H1 (cell line): ENCODE data around the gene FCRL2. TPM values are rescaled to one million over a fixed set of nuclear protein-coding genes. Genes with fewer than 3 reads are reported as not detected.

Source experiments
- BACH1 ChIP-seq: IDR thresholded peaks from 2 replicates; pipeline ENCODE4 v1.6.1; 2012; ENCODE audit warnings: low read length, improper control_type of control experiment
- EGR1 ChIP-seq: IDR thresholded peaks from 2 replicates; pipeline ENCODE4 v1.6.1; 2011; ENCODE audit warnings: low read depth, low read length, borderline replicate concordance
- JUND ChIP-seq: IDR thresholded peaks from 2 replicates; pipeline ENCODE4 v1.6.1; 2011; ENCODE audit warnings: mild to moderate bottlenecking, improper control_type of control experiment, low read length
- SIN3A ChIP-seq, 2 experiments: IDR thresholded peaks in 1 of 2; conservative IDR thresholded peaks in 1 of 2; 2 replicates each; pipeline ENCODE4 v1.6.1; 2011 to 2012; ENCODE audit warnings: low read length in 2 of 2, improper control_type of control experiment in 1 of 2, low read depth in 1 of 2, mild to moderate bottlenecking in 1 of 2
- polyA plus RNA-seq, 7 experiments: library from polyadenylated mRNA; depleted of rRNA in 3 of 7; stranded (reverse) in 5 of 7; unstranded in 2 of 7; fragments of >200 nt in 5 of 7; fragments of 200-250 nt in 2 of 7; gene quantifications; 1 replicate in 5 of 7; 2 replicates in 1 of 7; 4 replicates in 1 of 7; pipeline versions ENCODE4 v1.2.1 to v1.2.3, GENCODE V29; 2011 to 2013; ENCODE audit warnings: missing spikeins in 2 of 7, mixed read lengths in 2 of 7
- total RNA-seq: library from RNA; stranded (reverse); fragmentation: NEBNext Ultra II Directional; extraction: Animal tissue kit (Norgen Biotek cat#: 25700); gene quantifications from 2 replicates; pipeline ENCODE4 v1.2.1, GENCODE V29; 2021
- TF ChIP-seq, protein P1 (sequence below), 3 experiments: IDR thresholded peaks; 1 replicate in 2 of 3; 2 replicates in 1 of 3; pipeline versions ENCODE4 v1.5.1 to v1.6.1; 2011; ENCODE audit warnings: low read length in 3 of 3, mild to moderate bottlenecking in 3 of 3, inconsistent platforms in 2 of 3, low read depth in 1 of 3, moderate library complexity in 1 of 3; ENCODE audit not compliant: insufficient read depth in 1 of 3; ENCODE audit errors: control extremely low read depth in 1 of 3

FCRL2 gene
- total and polyA plus RNA-seq, 2 of the 8 experiments (the other 6 are each of a cell fraction or from before 2014, with no cell fraction given): not detected

- TF ChIP-seq SIN3A (conservative IDR thresholded peaks at IDR 0.05 in 1 of 2, IDR thresholded peaks at IDR 0.05 in 1 of 2; ENCODE audit: low read depth in 1 of 2, low read length in 2 of 2): no peak
- no peak for TF ChIP-seq BACH1
- no peak for TF ChIP-seq EGR1
- TF ChIP-seq JUND: no peak
- TF ChIP-seq, protein P1, sequence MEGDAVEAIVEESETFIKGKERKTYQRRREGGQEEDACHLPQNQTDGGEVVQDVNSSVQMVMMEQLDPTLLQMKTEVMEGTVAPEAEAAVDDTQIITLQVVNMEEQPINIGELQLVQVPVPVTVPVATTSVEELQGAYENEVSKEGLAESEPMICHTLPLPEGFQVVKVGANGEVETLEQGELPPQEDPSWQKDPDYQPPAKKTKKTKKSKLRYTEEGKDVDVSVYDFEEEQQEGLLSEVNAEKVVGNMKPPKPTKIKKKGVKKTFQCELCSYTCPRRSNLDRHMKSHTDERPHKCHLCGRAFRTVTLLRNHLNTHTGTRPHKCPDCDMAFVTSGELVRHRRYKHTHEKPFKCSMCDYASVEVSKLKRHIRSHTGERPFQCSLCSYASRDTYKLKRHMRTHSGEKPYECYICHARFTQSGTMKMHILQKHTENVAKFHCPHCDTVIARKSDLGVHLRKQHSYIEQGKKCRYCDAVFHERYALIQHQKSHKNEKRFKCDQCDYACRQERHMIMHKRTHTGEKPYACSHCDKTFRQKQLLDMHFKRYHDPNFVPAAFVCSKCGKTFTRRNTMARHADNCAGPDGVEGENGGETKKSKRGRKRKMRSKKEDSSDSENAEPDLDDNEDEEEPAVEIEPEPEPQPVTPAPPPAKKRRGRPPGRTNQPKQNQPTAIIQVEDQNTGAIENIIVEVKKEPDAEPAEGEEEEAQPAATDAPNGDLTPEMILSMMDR (IDR thresholded peaks at IDR 0.05; ENCODE audit: control extremely low read depth in 1 of 3, insufficient read depth in 1 of 3, low read depth in 1 of 3, low read length in 3 of 3): no peak
Measured at GRCh38 chr1:157703981-157704380, 73.0 kb downstream of the FCRL2 start (continued).
